Lower leg skin (tissue), 3 donors: ENCODE results near the gene PATE4.

Experiments used
- POLR2A ChIP-seq, 2 donors: fragments of 450-650 bp; IDR thresholded peaks; one replicate each; pipeline ENCODE4 v1.6.1; 2016 to 2017; ENCODE audit warnings: antibody characterized with exemption in 2 of 2, mild to moderate bottlenecking in 1 of 2, moderate library complexity in 1 of 2
- TF ChIP-seq, protein P1 (sequence below), 3 donors: fragments of 450-650 bp; IDR thresholded peaks; one replicate each; pipeline ENCODE4 v1.5.1; 2016; ENCODE audit warnings: antibody characterized with exemption in 3 of 3, mild to moderate bottlenecking in 3 of 3, moderate library complexity in 2 of 3

DNA sequence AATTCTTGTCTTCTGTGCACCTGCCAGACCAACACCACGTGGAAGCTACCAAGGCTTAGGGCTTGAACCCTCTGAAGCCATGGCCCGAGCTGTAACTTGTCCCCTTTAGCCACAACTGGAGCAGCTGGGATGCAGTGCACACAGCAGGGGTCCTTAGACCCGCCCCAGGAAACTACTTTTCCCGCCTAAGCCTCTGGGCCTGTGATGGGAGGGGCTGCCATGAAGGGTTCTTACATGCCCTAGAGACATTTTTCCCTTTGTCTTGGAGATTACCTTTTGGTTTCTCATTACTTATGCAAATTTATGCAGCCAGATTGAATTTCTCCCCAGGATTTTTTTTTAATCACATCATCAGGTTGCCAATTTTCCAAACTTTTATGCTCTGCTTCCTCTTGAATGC is 35.5 kb upstream of the PATE4 start:
- TF ChIP-seq, protein P1, sequence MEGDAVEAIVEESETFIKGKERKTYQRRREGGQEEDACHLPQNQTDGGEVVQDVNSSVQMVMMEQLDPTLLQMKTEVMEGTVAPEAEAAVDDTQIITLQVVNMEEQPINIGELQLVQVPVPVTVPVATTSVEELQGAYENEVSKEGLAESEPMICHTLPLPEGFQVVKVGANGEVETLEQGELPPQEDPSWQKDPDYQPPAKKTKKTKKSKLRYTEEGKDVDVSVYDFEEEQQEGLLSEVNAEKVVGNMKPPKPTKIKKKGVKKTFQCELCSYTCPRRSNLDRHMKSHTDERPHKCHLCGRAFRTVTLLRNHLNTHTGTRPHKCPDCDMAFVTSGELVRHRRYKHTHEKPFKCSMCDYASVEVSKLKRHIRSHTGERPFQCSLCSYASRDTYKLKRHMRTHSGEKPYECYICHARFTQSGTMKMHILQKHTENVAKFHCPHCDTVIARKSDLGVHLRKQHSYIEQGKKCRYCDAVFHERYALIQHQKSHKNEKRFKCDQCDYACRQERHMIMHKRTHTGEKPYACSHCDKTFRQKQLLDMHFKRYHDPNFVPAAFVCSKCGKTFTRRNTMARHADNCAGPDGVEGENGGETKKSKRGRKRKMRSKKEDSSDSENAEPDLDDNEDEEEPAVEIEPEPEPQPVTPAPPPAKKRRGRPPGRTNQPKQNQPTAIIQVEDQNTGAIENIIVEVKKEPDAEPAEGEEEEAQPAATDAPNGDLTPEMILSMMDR (IDR thresholded peaks at IDR 0.05), result no peak
- TF ChIP-seq POLR2A (IDR thresholded peaks at IDR 0.05), result no peak
